NCI-H187 (cell line): ENCODE measurements around the gene TACC2.
"Not testable (repeated sequence)": the region's sequence is repeated elsewhere in the genome, so short reads cannot be mapped to it uniquely, and the experiment has no call there.

ENCODE experiments used
- DNase-seq, 2 experiments: peaks; one replicate each; lab custom pipeline; 2025; lab: John Stamatoyannopoulos, UW

Gene TACC2

DNA sequence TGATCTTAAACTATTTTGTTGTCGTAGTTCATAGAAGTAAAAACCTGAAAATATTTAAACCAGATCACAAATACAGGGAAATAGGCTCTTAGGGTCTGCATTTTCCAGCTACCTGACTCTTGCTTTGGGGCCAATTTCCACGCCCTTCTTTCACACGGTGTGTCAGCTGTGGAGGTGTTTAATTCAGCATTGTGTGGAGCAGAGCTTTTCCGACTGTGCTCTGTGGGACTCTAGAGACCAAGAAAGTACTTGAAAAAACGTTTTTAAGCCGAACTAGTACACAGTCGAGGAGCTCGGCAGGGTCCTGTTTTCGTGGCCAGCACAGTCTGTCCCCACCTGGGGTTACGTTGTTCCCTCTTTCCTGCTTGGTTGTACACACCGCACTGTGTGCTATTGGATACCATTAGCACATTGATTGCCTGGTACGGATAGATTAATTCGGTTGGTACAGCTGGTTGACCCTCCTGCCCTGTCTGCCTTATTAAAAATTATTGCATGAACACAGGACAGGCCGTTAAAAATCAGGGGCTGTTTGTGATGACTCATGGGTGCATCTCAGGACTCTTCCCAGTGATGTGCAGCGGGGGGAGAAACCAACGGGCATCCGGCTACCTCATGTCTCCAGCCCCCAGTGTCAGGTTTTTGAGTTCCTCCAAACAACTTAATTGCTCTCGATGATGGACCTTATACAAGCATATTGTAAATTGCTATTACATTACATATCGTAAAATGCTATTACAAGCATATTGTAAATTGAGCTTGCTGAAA lies 201.4 kb downstream of the TACC2 start:
- DNase-seq: no peak

DNA sequence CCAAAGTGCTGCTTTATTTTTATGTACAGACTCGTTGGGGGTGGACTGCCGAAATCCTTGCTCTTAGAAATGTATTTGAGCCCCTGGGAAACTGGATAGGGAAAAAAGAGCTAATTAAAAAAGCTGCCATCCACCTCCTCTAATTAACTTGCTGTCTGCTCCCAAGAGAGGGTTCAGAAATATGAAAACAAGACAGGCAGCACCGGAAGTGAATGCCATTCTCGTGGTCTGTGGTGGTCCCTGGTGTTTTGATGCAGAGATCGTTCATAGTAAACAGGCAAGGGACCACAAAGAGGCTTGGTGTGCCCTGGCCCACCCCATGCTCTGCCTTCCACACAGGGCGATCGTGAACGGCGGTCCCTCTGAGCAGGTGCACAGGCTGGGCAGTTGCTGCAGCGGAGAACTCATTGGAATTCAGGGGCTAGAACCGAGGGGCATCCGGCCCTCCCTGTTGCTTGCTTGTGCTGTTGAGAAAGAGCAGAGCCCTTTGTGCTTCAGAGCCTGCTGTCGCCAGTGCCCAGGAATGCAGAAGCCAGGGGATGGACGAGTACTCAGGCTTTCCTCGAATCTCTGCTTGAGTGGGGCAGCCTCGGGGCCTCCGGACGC lies 203.1 kb downstream of the TACC2 start:
- DNase-seq: no peak

DNA sequence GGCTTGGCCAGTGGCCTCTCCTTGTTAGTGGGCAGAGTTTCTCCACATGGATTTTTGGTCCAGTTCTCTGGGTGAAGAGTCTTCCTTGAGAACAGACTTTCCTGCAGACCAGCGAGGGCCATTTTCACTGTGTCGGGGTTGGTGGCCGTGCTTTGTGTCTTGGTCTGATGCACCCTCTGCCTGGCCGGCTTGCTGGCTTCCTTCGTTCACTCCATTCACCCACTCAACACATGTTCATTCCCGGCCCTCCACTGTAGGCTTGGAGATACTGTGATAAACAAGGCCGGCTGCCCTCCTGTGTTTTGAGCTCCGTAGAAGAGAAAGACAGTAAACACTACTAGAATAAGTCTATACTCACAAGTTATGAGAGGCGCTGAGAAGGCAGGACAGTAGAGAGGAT lies 205.3 kb downstream of the TACC2 start:
- DNase-seq: no peak

DNA sequence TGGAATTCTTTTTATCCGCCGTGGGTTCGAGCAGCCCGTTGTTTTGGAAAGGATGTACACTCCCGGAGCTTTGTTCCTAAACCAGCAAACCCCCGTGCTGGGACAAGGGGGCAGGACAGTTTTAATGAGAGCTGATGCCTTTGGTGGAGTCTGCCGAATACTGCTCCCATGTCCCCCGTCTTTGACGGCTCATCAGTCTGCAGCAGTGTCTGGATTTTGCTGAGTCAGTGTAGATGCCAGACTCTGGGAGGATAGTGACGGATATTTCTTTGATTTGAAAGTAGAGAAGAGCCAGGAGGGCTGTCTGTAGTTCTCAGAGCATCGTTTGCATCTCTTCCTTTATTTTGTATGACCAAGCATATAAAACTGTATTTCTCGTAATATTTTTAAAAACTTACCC lies 207.3 kb downstream of the TACC2 start:
- no peak for DNase-seq

DNA sequence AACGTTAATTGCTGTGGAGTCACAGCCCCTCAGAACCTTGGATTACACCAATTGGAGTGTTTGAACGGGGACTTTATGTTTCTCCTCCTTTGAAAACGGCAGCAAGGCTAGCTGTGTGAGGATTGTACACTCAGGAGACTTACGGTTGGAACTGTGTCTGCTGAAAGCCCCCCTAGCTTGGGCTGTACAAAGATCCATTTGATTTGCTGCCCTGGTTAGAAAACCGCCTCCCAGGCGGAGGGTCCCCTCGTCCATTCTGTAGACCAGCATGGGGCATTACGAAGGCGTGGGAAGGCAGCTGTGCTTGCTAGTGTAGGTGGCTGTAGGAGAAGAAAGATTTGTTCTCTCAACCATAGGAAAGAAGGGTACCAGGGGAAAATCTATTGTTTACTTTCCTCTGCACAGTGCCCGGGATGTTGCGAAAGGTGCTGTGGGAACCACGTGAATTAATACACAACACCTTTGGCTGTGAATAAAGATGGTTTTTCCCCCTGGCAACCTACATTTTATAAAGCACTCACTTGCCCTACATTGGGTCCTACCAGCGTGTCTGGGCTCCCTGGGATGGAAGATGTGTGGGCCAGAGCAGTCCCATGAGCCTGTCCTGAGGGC lies 208.8 kb downstream of the TACC2 start:
- DNase-seq: no peak

DNA sequence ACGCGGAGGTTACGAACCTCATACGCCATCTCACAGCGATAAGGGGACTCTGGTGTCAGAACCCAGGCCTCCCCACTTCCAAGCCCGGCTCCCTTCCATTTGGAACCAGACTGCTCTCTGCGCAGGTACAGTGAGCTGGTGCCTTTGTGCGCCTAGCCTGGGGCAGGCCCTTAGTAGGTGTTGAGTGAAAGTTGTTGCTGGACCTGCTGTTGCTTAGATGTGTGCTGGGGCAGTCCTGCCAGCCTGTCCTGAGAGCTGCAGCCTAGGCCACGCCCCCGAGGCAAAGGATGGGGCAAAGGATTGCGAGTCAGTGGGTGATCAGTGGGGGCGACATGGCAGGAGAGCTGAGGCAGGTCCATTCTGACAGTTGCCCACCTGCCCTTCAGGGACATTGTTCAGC lies 209.7 kb downstream of the TACC2 start:
- no peak for DNase-seq

DNA sequence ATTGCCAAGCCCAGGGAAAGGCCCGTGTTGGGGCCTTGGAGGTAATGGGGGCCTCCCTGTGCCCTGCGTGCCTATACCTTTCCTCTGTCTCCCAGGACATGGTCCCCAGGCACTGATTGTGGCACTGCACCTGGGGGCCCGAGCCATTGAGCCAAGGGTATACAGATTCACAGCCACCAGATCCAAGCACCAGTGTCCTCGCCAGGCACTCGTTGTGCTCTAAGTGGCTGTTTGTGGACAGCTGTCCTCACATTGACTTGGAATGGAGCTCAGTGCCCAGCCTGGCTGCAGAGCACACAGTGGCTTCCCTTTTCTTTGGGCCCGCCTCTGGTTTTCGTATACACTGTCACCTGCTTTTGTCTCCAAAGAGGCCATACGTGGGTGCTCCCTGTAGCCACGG lies 210.1 kb downstream of the TACC2 start:
- no peak for DNase-seq

DNA sequence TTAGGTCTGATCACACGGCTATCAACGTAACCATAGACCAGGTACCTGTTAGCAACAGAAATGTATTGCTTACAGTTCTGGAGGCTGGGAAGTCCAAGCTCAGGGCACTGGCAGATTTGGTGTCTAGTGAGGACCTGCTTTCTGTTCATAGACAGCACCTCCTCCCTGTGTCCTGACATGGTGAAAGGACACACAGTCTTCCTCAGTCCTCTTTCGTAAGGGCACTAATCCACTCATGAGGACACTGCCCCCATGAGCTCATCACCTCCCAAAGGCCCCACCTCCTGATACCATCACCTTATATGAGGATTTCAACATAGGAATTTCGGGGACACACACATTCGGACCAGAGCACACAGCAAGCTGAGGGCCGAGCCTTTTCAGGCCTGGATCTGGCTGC lies 210.7 kb downstream of the TACC2 start:
- DNase-seq: no peak

DNA sequence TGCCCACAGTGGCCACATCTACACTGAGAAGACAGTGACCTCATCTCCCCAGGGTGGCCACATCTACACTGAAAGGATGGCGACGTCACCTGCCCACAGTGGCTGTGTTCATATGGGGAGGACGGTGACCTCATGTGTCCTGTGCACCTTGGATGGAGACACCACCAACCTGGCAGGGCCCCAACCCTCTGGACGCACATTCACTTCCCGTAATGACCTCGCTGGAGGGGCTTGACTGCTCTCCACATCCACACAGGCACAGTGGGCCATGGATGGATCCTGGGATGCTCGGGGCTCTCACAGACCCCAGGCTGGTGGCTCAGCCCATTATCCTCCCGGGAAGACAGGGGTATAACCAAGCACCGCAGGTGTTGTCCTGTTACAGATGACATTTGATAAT lies 212.4 kb downstream of the TACC2 start:
- DNase-seq: no peak

DNA sequence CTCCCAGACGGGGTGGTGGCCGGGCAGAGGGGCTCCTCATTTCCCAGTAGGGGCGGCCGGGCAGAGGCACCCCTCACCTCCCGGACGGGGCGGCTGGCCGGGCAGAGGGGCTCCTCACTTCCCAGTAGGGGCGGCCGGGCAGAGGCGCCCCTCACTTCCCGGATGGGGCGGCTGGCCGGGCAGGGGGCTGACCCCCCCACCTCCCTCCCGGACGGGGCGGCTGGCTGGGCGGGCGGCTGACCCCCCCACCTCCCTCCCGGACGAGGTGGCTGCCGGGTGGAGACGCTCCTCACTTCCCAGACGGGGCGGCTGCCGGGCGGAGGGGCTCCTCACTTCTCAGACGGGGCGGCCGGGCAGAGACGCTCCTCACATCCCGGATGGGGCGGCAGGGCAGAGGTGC lies 214.2 kb downstream of the TACC2 start:
- DNase-seq: not testable (repeated sequence)

DNA sequence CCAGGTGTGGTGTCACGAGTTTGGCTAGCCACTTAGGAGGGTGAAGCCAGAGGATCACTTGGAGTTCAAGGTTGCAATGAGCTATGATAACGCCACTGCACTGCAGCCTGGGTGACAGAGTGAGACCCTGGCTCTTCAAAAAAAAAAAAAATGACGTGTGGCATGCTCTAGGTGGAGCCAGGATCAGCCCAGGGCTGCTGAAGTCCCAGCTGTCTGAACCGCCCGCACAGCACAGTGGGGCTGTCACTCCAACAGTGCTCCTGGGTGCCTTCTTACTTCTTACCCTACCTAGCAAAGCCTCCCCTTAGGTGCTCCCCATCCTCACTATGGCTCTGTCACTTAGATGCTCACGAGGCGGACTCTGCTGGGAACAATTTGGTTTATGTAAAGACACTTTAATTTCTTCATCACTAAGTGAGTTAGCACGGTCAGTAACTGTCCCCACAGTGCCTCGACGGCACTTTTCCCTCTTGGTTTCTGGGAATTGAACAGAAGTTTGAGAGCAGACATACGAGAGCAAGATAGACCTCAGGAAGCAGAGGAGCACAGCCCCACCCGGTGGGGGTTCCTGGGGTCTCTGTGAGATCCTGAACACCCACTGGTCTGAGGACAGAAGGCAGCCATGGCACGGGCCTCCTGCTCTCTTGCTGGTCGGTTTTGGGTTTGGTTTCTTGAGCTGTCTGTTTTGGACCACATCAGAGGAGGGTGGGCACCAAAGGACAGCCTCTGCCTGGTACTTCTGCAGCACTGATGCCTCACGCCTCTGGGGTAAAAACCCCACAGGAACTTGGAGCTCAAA lies 215.9 kb downstream of the TACC2 start:
- DNase-seq: no peak

DNA sequence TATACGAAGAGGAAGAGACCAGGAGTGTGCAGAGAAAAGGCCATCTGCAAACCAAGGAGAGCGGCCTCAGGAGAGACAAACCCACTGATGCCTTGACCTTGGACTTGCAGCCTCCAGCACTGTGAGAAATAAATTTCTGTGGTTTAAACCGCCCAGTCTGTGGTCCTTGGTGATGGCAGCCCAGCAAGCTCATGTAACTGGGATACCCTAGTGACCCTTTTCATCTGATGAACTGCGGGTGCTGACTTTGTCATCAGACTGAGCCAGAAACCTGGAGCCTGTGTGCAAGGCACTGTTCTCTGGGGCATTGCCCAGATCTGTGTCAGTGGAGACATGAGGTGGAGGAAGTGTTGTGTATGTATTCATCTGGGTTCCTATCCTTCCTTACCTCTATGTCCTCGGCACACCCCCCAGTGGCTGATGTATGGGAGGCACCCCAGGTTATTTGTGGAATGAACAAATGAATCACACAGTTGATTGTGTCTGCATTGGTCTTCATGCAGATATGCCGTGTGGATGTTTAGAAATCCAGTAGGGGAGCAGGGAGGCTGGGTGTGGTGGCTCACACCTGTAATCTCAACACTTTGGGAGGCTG lies 217.6 kb downstream of the TACC2 start:
- DNase-seq: no peak

DNA sequence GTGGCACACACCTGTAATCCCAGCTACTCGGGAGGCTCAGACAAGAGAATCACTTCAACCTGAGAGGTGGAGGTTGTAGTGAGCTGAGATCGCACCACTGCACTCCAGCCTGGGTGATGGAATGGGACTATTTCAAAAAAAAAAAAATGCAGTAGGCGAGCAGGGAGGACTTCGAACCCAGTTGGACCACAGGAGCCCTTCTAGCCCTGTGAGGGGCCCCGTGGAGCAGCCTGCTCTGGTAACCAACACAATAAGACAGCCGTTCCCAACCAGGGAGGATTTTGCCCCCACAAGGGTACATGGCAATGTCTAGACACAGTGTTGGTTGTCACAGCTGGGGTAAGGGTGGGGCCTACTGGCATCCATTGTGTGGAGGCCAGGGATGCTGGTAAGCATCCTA lies 218.2 kb downstream of the TACC2 start:
- DNase-seq: no peak

DNA sequence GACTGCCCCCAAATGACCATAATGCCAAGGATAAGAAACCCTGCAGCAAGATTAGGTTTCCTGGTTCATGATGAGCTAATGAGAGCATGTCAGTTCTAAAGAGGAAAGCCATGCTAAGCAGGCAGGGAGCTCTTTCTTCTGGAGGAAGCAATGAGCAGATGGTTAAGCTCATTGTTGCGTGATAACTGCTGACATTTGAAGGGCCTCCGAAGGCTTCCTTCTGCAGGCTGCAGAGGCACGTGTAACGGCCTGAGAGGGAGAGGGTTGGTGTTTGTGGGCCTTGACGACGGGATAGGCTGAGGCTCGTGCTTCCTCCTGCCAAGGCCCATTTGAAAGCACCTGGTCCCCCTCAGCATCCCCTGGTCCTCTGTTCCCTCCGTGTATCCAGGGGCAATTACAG lies 218.6 kb downstream of the TACC2 start:
- peak; percentile 35 to 40 for DNase-seq

DNA sequence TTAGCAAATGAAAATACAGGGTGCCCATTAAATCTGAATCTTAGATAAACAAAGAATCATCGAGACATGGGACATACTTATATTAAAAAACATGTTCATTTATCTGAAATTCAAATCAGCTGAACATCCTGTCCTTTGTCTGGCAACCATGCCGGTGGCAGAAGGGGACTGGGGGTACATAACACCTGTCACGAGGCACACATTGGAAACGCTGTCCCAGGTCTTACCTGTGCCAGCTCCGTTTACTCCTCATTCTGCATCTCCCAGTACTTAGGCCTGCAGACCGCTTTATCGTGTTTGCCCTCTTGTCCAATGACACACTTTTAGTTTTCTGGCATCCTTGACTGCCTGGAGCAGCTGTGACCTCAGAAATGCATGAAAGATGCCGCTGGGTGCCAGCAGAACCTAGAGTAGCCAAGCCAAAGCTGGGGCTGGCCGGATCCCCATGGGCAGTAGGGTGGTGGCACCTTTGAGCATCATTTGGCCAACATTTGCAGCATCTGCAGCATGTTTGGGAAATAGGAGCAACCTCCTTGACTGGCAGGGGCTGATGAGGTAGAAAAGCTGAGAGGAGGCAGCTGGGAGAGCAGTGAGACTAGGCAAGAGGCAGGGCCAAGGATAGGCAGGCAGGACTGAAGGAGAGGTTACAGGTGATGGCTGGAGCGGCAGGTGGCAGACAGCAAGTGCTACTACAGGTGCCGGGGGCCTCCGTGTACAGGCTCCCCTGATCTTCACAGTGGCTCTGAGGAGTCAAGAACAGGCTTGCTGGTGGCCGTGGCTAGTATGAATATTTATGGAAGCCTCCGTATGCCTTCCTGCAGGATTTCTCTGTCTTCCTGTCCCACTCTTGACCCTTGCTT lies 219.8 kb downstream of the TACC2 start:
- peak in 1 of 2 experiments; percentile 12 for DNase-seq

DNA sequence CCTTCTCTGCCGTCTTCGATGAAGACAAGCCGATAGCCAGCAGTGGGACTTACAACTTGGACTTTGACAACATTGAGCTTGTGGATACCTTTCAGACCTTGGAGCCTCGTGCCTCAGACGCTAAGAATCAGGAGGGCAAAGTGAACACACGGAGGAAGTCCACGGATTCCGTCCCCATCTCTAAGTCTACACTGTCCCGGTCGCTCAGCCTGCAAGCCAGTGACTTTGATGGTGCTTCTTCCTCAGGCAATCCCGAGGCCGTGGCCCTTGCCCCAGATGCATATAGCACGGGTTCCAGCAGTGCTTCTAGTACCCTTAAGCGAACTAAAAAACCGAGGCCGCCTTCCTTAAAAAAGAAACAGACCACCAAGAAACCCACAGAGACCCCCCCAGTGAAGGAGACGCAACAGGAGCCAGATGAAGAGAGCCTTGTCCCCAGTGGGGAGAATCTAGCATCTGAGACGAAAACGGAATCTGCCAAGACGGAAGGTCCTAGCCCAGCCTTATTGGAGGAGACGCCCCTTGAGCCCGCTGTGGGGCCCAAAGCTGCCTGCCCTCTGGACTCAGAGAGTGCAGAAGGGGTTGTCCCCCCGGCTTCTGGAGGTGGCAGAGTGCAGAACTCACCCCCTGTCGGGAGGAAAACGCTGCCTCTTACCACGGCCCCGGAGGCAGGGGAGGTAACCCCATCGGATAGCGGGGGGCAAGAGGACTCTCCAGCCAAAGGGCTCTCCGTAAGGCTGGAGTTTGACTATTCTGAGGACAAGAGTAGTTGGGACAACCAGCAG lies 221.7 kb downstream of the TACC2 start:
- no peak for DNase-seq

DNA sequence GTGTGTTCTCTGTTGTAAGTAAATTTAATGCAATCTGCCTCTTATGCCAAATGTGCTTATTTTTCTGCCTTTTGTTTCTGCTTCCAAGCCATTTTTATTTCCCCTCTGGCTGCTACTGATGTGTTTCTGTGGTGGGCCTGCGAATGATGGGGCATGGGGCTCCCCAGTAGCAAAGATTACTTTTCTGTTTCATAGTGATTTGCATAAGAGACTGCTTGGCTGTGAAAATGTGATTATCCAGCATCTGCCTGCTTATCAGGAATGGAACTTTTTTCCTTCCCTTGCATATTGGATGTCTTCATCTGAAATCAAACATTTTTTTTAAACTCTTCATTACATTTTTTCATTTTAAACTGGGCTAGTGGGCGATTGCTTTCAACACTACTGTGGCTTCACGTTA lies 224.4 kb downstream of the TACC2 start:
- no peak for DNase-seq

DNA sequence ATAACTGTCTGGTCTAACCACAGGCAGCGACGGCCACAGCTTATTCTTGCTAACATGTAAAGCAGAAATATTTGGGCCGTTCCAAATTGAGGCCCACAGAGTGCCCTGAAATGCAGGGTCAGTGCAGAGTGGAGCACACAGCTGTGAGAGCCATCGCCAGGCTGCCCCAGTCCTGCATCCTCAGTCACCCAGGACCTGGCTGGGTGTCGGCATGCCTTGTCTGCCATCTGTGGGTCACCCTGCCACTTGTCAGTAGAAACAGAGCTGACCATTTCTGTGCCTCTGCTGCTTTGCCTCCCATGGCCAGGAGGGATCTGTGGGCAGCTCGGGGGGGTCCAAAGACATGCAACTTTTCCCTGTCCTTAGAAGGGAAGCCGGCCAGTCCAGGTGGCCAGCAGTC lies 224.8 kb downstream of the TACC2 start:
- DNase-seq: no peak

DNA sequence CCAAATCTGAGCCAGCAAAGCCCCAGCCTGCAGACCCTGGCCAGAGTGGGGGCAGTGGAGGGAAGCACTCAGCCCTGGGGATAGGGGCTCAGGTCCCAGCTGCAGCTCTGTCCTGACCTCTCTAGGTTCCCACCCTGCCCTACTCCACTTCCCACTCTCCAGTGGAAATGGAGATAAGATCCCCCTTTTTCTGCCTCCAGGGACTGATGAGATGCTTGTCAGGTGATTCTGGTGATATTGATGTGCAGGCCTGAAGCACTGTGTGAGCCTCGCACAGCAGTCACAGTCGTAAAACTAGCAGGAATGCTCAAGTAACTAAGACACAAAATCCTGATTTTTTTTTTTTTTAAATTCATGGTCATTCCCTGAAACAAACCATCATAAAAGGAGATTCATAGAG lies 227.1 kb downstream of the TACC2 start:
- DNase-seq: no peak

DNA sequence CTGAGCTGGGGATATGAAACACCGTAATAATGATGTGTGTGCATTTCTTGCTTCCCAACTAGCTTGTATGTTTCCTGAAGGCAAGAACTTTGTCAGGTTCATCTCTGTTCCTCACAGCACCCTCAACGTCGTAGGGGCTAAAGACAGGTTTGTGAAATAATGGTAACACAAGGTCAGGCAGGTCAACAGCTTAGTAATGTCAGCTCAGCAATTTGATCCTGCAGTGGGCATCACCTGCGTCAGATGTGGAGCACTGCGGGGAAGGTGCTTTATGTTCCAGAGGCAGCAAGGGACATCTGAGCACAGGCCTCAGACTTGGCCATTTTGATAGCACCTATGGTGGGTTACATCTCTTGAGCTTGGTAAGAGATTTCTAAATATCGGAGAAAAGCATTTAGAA lies 230.4 kb downstream of the TACC2 start:
- DNase-seq: no peak

DNA sequence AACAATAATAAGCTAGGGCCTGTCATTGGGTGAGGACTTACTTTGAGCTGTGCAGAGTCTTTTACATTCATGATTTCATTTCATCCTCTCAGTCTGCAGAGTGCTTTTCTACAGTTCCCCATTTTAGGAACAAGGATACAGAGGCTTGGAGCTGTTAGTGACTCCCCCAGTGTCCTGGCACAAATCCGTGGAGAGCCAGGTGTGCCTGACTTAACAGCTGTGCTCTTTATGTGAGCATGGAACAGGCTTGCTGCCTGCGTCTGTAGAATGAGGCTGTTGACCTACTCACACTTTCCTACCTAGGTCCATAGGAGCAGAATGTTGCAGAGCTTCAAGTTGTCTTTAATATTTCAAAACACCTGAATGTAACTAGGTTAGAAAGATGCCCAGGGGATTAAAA lies 231.8 kb downstream of the TACC2 start:
- no peak for DNase-seq
